GM21447 (cell line): ENCODE results near the gene MYADM.

Experiments
- ATAC-seq: cut with Tn5 transposase; IDR thresholded peaks from one replicate; pipeline ENCODE4 v1.9.1; 2021; ENCODE audit not compliant: unreplicated experiment

MYADM gene

DNA sequence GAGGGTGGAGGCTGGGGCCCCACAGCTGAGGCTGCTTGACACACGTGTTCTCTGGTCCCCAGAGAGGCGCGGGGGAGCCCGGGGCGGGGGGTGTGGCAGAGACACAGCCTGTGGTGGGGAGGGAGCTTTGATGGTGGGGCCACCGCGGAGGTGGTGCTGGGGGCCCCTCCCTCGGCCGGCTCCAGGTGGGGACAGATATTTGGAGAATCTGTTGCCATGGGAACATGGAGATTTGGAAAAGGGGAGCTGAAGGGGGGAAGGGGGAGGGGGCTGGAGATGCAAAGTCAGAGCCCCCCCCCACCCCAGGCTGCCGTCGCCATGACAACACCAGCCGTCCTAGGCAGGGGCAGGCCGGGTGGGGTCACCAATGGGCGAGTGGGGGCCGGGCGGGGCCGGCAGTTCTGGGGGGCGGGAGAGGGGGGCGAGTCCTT, 15.6 kb downstream of the MYADM start:
- no peak for ATAC-seq

DNA sequence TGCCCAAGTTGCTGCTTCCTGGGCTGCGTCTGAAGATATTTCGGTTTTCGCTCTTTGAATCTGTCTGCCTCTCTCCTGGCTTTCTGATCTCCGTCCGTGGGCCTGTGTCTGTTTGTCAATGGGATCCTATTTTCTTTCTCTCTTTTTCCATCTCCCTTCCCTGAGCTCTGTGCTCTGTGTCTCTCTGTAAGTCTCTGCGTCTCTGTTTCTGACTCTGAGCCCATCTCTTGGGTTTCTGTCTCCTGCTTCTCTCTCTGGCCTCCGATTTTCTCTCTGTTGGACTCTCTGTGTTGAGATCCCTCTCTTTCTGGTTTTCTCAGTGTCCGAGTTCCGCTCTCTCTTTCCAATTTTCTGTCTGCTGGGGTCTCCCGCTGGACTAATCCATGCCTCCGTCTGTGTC, 16.1 kb downstream of the MYADM start:
- ATAC-seq, result no peak

DNA sequence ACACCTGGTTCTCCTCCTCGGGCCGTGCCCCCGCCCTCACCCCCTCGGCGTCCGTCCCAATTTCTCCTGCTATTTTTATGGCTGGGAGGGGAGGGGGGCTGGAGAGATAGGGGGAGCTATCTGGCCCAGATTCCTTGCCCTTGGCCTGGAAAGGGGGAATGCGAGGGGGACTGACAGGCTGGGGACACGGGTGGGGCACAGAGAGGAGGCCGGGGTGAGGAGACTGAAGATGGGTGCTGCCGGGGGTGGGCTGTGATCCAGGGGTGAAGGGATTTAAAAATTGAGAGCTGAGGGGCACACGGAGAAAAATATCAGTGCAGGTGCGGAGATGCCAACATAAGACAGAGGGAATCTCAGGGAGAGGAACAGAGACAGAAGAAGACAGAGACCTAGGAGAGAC, 16.6 kb downstream of the MYADM start:
- no peak for ATAC-seq

DNA sequence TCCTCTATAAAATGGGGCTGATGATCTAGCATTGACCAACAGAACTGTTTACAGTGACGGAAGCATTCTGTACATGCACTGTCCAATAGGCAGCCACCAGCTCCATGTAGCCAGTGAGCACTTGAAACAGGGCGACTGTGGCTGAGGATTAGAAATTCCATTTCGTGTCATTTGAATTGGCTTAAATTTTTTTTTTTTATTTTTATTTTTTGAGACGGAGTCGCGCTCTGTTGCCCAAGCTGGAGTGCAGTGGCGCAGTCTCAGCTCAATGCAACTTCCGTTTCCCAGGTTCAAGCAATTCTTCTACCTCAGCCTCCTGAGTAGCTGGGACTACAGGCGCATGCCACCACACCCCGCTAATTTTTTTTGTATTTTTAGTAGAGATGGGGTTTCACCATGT, 17.4 kb downstream of the MYADM start:
- no peak for ATAC-seq

DNA sequence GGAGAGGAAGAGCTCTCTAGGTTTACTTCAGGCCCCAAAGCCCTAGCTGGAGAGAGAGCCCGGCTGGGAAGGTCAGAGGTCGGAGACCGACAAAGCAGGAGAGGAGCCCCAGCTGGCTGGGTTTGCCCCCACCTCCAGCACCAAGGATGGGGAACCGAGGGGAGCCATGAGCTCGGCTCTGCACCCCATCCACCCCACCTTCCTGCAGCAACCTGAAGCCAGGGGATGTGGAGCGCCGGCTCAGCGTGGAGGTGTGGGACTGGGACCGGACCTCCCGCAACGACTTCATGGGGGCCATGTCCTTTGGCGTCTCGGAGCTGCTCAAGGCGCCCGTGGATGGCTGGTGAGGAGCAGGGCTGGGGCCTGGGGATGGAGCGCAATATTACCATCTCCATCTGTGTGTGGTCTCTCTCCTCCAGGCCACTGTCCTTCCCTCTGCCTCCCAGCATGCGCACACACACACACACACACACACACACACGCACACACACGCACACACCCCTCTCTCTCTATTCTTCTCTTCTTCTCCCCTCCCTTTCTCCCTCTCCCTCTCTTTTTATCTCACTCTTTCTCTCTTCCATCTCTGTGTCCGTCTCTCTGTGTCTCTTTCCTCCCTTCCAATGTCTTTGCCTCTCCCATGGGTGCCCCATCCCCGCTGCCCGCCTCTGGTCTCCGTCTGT, 24.8 kb downstream of the MYADM start:
- no peak for ATAC-seq

DNA sequence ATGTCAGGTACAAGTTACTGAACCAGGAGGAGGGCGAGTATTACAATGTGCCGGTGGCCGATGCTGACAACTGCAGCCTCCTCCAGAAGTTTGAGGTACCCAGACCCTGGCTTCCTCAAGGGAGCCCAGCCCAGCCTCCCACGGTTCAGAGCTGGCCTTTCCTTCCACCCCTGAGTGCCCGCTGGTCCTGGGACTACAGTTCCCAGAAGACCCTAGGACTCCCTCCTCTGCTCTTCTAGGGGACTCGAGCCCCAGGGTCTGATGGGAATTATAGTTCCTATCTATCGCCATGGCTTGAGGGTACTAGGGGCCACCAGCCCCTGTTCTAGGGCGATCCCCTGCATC, 25.3 kb downstream of the MYADM start:
- no peak for ATAC-seq

DNA sequence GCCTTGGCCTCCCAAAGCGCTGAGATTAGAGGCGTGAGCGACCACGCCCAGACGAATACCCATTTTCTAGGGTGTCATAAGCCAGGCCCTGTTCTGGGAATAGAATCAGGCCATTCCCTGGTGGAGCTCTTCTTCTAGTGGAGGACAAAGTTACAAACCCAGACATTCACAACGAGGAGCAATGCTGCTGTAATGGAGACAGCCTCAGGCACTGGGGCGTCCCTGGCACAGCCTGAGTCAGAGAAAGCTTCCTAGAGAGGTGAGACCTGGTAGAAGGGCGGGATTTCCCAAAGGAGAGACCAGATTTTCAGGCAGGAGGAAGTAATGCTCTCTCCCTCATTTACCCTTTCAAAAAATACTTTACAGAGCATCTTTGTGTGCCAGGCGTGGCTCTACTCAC, 27.0 kb downstream of the MYADM start:
- ATAC-seq, result no peak

DNA sequence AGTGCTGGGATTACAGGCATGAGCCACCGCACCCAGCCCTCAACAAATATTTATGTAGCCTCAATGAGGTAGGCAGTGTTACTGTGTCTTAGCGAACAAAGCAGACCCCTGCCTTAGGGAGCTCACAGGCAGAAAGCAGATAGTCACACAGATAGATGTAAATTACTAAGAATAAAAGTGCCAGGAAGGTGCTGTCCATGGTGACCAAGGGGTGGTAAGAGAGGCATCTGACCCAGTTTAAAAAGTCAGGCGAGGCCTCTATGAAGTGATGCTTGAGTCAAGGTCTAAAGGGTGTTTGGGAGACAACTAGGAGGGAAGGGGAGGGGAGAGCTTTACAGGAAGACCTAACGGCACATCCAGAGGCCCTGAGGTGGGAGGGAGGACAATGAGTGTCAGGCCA, 29.0 kb downstream of the MYADM start:
- ATAC-seq, result no peak

DNA sequence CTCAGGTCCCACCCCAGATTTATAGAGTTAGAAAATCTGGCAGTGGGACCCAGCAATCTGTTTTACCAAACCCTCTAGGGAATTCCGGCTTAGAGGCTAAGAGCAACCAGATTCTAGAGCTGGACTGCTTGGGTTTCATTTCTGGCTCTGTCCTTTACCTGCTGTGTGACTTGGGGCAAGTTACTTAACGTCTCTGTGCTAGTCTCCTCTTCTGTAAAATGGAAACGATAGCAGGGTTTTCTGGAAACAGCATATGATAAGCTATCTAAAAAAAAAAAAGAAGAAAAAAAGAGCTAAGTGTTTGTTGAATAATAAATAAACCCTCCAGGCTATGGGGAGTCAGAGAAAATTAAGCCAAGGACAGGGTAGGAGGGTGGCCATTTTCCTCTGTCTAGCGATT, 29.8 kb downstream of the MYADM start:
- no peak for ATAC-seq

DNA sequence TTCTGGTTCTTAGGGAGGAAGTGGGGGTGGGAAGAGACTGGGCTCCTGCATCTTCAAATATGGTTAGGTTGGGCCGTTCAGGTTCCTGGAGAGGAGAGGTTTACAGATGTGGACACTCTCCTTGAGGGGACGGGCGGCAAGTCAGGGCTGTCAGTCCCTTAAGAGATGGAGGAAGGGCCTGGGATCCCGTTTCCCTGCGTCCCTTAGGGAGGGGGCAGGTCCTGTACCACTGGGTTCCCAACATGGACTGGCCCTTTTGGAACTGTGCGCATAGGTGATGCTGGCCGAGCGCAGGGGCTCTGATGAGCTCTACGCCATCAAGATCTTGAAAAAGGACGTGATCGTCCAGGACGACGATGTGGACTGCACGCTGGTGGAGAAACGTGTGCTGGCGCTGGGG, 30.5 kb downstream of the MYADM start:
- ATAC-seq, result no peak

DNA sequence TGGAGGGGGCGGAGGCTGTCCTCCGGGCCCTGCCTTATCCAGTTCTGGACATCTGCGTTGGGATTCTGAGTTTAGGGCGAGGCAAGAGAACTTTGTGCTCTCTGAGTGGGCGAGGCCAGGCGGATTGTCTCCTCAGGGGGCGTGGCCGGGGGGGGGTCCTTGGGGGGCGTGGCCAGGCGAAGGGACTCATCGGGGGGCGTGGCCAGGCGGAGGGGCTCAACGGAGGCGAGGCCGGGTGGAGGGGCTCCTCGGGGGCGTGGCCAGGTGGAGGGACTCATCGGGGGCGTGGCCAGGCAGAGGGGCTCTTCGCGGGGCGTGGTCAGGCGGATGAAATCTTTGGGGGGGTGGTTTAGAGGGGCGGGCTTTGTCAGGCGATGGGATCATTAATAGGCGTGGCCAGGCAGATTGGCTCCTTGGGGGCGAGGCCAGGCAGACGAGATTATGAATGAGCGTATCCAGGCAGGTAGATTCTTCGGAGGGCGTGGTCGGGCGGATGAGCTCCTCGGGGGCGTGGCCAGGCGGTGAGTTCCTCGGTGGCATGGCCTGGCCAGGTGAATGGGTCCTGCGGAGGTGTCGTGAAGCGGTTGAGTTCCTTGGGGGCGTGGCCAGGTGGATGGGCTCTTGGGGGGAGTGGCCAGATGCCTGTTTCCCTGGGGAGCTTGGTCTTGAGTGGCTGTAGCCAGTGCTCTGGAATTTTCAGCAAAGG, 31.1 kb downstream of the MYADM start:
- ATAC-seq, result no peak

DNA sequence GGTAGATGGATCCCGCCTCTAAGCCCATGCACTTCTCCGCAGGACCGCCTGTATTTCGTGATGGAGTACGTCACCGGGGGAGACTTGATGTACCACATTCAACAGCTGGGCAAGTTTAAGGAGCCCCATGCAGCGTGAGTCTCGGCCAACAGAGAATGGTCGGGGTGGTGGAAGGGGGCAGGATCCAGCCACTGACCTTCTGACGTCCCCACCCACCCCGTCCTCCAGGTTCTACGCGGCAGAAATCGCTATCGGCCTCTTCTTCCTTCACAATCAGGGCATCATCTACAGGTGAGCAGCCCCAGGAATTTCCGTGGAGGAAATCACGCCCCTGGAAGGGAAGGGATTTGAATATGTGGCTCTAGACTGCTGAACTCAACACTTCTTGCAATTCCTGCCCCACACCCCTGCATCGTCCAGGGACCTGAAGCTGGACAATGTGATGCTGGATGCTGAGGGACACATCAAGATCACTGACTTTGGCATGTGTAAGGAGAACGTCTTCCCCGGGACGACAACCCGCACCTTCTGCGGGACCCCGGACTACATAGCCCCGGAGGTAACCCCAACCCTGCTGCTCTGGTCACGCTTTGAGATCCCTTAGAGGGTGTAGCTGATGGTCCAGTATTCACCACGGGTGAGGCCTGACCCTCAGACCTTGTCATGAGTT, 32.6 kb downstream of the MYADM start:
- no peak for ATAC-seq

DNA sequence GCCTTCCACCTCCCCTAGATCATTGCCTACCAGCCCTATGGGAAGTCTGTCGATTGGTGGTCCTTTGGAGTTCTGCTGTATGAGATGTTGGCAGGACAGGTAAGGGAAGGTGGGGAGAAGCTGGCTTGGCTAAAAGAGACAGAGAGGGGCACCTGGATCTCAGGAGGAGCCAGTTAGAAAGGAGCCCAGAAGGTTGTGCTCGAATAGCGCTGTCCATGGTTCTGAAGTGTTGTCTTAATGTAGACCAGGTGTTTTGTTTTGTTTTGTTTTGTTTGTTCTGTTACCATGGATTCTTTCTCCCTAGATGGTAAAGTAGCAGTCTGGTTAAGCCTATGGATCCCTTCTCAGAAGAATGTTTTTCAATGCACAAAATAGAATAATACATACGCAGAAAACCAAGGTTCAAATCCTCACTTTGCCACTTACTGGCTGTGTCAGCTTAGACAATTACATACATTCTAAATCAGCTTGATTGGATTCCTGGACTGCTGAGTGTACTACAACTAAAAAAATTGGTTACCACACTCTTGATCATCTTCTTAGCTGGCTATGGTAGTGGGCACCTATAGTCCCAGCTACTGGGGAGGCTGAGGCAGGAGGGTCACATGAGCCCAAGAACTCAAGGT, 35.5 kb downstream of the MYADM start:
- ATAC-seq, result no peak

DNA sequence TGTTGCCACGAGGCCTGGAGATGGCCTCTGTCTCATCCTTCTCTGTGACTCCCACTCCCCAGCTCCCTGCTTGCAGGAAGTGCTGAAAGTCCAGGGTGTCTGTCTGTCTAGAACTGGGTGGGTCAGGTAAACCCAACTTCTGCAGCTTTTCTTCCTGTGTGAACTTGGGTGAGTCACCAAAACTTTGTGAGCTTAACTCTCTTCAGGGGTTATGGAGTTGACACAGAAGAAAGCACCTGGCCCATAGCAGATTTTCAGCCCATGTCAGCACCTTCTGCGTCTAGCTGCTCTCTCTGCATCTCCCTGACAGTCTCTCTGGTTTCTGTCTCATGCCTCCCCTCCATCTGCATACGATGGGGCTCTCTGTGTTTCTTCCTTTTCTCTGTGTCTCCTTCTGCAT, 37.2 kb downstream of the MYADM start:
- no peak for ATAC-seq

DNA sequence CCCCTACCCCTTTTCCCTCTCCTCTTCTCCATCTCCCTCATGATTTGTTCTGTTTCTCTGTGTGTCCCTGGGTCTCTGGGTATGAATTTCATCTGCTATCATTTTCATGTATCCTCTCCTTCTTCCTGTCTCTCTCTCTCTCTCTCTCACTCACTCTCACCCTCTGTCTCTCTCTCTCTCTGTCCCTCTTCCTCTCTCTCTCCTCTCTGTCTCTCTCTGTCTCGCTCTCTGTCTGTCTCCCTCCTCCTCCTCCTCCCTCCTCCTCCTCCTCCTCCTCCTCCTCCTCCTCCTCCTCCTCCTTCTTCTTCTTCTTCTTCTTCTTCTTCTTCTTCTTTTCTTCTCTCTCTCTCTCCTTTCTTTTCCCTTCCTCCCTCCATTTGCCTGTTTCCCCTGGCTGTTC, 38.1 kb downstream of the MYADM start:
- ATAC-seq, result no peak

DNA sequence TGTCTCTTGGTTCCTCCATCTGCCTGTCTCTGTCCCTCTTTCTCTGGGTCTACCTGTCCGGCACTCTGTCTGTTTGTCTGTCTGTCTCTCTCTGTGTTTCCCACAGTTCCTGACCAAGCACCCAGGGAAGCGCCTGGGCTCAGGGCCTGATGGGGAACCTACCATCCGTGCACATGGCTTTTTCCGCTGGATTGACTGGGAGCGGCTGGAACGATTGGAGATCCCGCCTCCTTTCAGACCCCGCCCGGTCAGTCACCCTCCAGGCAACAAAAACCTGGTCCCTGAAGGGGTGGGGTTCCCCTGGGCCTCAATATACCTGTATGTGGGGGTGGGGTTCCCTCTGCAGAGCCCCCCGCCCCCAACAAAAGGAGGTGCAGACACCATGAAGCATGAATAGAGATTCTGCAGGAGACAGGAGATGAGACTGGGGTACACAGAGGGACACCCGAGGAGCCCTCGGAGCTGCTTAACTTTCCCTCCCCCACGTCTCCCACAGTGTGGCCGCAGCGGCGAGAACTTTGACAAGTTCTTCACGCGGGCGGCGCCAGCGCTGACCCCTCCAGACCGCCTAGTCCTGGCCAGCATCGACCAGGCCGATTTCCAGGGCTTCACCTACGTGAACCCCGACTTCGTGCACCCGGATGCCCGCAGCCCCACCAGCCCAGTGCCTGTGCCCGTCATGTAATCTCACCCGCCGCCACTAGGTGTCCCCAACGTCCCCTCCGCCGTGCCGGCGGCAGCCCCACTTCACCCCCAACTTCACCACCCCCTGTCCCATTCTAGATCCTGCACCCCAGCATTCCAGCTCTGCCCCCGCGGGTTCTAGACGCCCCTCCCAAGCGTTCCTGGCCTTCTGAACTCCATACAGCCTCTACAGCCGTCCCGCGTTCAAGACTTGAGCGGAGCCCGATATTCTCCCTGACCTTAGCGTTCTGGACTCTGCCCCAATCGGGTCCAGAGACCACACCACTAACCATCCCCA, 38.8 kb downstream of the MYADM start:
- ATAC-seq, result no peak

DNA sequence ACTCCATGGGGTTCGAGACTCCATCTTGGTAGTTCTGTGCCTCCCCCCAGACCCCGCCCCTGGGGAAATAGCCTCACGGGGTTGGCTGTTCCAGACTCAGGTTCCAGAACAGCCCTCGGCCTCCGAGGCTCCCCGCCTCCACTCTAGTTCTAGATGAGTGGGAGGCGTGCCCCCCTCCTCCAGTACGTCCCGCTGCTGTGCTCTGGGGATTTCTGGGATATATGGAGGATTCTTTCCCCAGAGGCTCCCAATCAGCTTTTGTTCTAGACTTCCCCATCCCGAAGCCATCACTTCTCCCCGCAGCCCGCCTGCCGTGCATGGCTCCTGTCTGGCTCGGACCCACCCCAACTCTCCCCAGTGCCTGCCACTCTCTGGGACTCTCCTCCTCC, 39.5 kb downstream of the MYADM start:
- no peak for ATAC-seq

DNA sequence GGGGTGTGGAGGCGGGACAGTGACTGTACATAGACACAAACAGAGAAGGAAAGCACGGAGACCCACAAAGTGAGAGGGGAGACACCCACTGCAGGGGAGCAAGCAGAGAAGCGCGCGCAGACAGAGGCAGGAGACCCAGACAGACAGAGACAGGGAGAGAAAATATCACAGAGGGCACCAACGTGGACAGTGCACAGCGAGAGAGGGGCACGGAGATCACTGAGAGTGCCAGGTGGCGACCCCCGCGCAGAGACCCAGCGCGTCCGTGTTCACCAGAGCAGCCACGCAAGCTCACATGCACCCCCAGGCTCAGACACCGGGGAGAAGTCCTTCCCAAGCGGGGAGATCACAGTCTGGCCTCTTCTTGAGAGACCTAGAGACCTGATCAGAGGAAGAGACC, 40.0 kb downstream of the MYADM start:
- ATAC-seq, result no peak

DNA sequence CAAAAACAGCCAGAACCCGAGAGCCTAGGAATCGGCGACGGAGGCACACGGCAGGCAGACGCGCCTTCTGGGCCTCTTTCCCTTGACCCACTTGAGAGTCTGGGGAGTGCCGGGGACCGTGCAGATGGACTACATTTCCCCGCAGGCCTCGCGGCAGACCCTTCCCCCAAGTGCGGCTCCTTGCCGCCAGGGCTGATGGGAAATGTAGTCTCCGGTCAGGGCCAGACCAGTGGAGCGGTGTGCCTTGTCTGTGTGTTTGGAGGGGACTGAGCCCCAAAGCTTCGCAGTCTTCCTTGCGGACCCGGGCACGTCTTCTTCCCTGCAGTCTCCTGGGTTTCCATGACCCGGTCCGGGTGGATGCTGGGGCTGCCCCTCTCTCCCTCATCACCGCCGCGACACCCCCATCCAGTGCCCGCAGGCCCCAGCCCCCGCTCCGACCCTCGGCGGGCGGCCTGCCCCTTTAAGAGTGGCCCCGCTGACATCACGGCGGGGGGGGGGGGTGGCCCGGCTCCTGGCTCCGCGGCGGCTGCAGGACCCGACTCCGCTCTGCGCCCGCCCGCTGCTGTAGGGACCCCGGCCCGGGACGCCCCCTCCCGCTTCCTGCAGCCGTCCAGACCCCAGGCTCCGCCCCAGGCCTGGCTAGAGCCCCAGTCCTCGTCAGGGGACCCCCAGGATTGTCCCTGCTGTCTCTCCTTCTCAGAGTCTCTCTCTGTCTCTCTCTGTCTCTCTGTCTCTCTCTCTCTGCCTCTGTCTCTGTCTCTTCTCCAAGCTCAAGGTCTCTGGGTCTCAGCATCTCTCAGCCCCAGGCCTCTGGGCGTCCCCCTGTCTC, 40.6 kb downstream of the MYADM start:
- no peak for ATAC-seq

DNA sequence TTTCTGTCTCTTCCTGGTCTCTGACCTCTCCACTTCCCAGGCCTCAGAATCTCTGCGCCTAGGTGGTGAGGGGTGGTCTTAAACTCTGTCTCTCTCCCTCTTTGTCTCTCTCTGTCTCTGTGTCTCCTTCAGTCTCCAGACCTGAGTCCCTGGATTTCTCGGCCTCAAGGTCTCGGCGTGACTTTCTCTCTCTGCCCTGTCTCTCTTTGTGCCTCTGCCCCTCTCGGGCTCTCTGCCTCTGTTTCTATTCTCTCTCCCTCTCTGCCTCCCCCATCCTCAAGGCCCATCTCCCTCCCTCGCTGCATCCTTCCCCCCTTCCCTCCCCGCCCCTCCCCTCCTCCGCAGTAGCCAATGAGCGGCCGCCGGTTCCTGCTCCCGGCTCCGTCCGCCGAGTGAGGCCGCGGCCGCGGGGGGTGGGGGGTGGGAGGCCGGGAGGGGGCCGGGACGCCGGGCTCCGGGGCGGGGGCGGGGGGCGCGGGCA, 41.3 kb downstream of the MYADM start, which contains the start of gene CACNG7:
Gene CACNG7 (plus strand): TSS at position 344 of the 481 bp plus-strand sequence. CDS start 3,554 bp downstream, outside the sequence.
- ATAC-seq, result no peak
